DMS114 treated with DMSO at 0.1 percent for 48 hours (cell line): ENCODE measurements around the gene SCAI.
"Not testable (repeated sequence)": the region's sequence is repeated elsewhere in the genome, so short reads cannot be mapped to it uniquely, and the experiment has no call there.

Experiments
- DNase-seq: peaks from one replicate; lab custom pipeline; 2025; ENCODE audit not compliant: unreplicated experiment; lab: John Stamatoyannopoulos, UW

SCAI gene

GRCh38 chr9:125143377-125144090 lies at the start of gene SCAI:
Gene SCAI (minus strand): TSS chr9:125143528. CDS start chr9:125143437, 91 bp downstream.
- DNase-seq = peak; percentile 95

- no peak for DNase-seq
Observed at GRCh38 chr9:125190361-125190801, 47.1 kb upstream of the SCAI start.

GRCh38 chr9:125189361-125190289 lies 46.3 kb upstream of the SCAI start, which contains the start of gene PPP6C:
Gene PPP6C (minus strand): TSS chr9:125189803. CDS start chr9:125189718, 85 bp downstream.
- DNase-seq = peak; percentile 94

GRCh38 chr9:125189011-125189360 lies 45.7 kb upstream of the SCAI start:
- no peak for DNase-seq

GRCh38 chr9:125183561-125183960 lies 40.2 kb upstream of the SCAI start:
- no peak for DNase-seq

- DNase-seq = no peak
Observed at GRCh38 chr9:125183054-125183453, 39.7 kb upstream of the SCAI start.

GRCh38 chr9:125181756-125182155 lies 38.4 kb upstream of the SCAI start:
- not testable (repeated sequence) for DNase-seq

- no peak for DNase-seq
Observed at GRCh38 chr9:125180876-125181275, 37.5 kb upstream of the SCAI start.

GRCh38 chr9:125179776-125180175 lies 36.4 kb upstream of the SCAI start:
- not testable (repeated sequence) for DNase-seq

- DNase-seq = no peak
Observed at GRCh38 chr9:125177888-125178287, 34.6 kb upstream of the SCAI start.

- DNase-seq = no peak
Observed at GRCh38 chr9:125176636-125177035, 33.3 kb upstream of the SCAI start.

- DNase-seq = no peak
Observed at GRCh38 chr9:125172031-125172755, 28.9 kb upstream of the SCAI start.

- DNase-seq = no peak
Observed at GRCh38 chr9:125169895-125170294, 26.6 kb upstream of the SCAI start.

- no peak for DNase-seq
Observed at GRCh38 chr9:125166762-125167161, 23.4 kb upstream of the SCAI start.

GRCh38 chr9:125162891-125163290 lies 19.6 kb upstream of the SCAI start:
- DNase-seq = not testable (repeated sequence)

GRCh38 chr9:125161284-125161918 lies 18.1 kb upstream of the SCAI start:
- DNase-seq = no peak

- DNase-seq = no peak
Observed at GRCh38 chr9:125160750-125161149, 17.4 kb upstream of the SCAI start.

GRCh38 chr9:125156551-125156950 lies 13.2 kb upstream of the SCAI start:
- DNase-seq = no peak

GRCh38 chr9:125153712-125154367 lies 10.5 kb upstream of the SCAI start:
- DNase-seq = no peak

GRCh38 chr9:125151730-125152129 lies 8.4 kb upstream of the SCAI start:
- DNase-seq = no peak
